Stimulated activated CD8-positive, alpha-beta memory T cell treated with anti-CD3 and anti-CD28 coated beads, Interleukin-7, amount 100 ng/mL, for 48 hours (primary cell): ENCODE results near the gene SDS.
"Not testable (repeated sequence)": the region's sequence is repeated elsewhere in the genome, so short reads cannot be mapped to it uniquely, and the experiment has no call there.

Source experiments
- DNase-seq, 2 donors: peaks; one replicate each; pipeline ENCODE4 v3.0.0-alpha.2; 2020; ENCODE audit warnings: low read depth in 1 of 2; ENCODE audit errors: extremely low read depth in 1 of 2

SDS gene

GRCh38 chr12:113358381-113359132 is 45.1 kb downstream of the SDS start, which contains the start of gene PLBD2:
PLBD2 (plus strand) TSS chr12:113358587; CDS start chr12:113358601, 14 bp downstream.
- DNase-seq: peak; percentile 86 to 87

- not testable (repeated sequence) for DNase-seq
Observed at GRCh38 chr12:113354192-113354591, 49.5 kb downstream of the SDS start.

DNA sequence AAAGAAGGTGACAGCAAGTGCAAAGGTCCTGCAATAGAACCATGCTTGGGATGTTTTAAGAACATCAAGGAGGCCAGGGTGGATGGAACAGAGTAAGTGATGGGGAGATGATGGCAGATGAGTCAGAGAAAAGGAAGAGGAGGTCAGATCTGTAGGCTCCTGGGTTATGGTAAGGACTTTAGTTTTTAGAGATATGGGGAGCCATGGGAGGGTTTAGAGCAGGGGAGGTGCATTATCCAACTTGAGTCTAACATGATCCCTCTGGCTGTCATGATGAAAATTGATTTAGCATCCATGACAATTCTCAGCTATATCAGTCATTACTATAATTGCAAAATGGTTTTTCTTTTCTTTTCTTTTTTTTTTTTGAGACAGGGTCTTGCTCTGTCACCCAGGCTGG is 52.6 kb downstream of the SDS start:
- DNase-seq: no peak

DNA sequence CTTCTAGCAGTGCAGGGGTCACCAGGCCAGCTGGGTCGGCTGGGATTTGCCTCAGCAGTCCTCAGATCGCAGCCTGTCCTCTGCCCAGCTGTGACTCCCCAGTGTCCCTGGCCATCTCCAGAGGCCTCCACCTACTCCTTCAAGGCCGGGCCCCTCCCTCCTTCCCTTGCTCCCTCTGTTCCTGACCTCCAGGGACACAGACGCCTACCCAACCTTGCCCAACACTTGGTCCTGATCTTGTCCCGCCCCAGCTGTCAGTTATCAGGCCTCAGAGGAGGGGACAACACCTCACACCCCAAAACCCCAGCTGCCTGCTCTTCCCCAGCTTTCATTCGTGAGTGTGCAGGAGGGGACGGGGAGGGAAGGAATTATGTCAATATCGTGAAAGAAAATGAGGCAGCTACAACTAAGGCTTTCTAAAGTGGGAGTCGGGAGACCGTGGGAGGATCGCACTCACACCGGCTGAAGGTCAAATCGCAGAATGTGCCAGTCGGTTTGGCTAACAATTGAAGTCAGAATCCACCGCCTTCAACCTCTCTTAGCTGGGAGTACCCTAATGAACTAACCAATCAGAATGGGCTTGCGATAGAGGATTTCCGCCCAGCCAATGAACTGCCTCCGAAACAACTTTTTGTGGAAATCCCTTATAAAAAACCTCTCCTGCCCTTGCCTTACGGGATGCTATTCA is 54.7 kb downstream of the SDS start:
- DNase-seq: no peak

GRCh38 chr12:113347892-113348291 is 55.8 kb downstream of the SDS start:
- no peak for DNase-seq

DNA sequence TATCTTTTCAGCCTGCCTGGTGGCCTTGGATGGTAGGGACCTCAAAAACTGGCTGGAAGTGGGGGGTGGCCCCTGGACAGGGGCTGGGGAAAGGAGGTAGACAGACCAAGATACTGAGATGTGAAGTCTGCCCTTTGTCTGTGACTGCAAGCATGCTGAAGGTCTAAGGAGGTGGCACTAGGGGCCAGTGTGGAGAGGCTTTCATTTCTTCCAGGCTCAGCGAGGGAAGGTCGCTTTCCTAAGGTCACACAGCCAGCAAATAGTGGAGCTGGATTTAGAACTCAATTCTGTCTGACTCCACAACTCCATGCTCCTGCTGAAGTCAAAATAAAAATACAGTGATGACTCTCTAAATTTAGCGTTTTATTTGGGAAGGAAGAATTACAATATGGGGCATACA is 56.6 kb downstream of the SDS start:
- DNase-seq: no peak

GRCh38 chr12:113346353-113346752 is 57.3 kb downstream of the SDS start:
- no peak for DNase-seq

DNA sequence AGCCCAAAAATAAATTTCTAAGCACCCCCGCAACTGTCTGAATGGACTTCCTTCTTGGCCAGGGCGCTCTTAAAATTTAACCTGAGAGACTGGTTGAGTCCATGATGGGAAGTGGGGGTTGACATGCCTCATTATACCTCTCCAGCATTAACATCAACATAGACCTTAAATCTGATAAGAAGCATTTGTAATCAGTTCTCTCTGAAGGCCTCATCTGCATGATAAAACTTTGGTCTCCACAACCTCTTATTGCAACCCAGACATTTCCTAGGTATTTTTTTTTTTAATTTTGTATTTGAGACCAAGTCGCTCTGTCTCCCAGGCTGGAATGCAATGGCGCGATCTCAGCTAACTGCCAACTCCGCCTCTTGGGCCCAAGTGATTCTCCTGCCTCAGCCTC is 58.4 kb downstream of the SDS start:
- DNase-seq: no peak
